OCI-LY1 (cell line): Measurements from ENCODE around the gene TGFBR3L.

ENCODE experiments used
- H2AFZ ChIP-seq: fragments of 200-600 bp; sonication (generic), shearing (Covaris generic); 2 replicates; pipeline ENCODE4 v1.6.0; 2014; ENCODE audit warnings: antibody characterized with exemption, mild to moderate bottlenecking, low read length
- H3F3A ChIP-seq: fragments of 200-600 bp; sonication (generic), shearing (Covaris generic); 2 replicates; pipeline ENCODE4 v1.6.0; 2014; ENCODE audit warnings: mild to moderate bottlenecking, antibody characterized with exemption, low read length, moderate library complexity; ENCODE audit not compliant: insufficient read depth
- H3K27ac ChIP-seq: fragments of 200-600 bp; sonication (generic); 2 replicates; pipeline ENCODE4 v1.5.1; 2014; ENCODE audit warnings: low read length, mixed run types, mild to moderate bottlenecking, low read depth; ENCODE audit not compliant: poor library complexity, severe bottlenecking
- H3K27me3 ChIP-seq: fragments of 200-600 bp; sonication (generic); 2 replicates; pipeline ENCODE4 v1.6.0; 2014; ENCODE audit warnings: antibody characterized with exemption, mild to moderate bottlenecking, low read length, moderate library complexity; ENCODE audit not compliant: insufficient read depth
- H3K36me3 ChIP-seq: fragments of 200-600 bp; sonication (generic); 2 replicates; pipeline ENCODE4 v1.6.1; 2014; ENCODE audit warnings: mild to moderate bottlenecking, antibody characterized with exemption, low read length, moderate library complexity, mixed read lengths; ENCODE audit not compliant: insufficient read depth
- H3K4me1 ChIP-seq: fragments of 200-600 bp; sonication (generic); 2 replicates; pipeline ENCODE4 v1.5.1; 2014; ENCODE audit warnings: mild to moderate bottlenecking, low read length, moderate library complexity; ENCODE audit not compliant: insufficient read depth, severe bottlenecking
- H3K4me2 ChIP-seq: fragments of 200-600 bp; sonication (generic), shearing (Covaris generic); 2 replicates; pipeline ENCODE4 v1.6.1; 2014; ENCODE audit warnings: low read length
- H3K4me3 ChIP-seq: fragments of 200-600 bp; sonication (generic); 2 replicates; pipeline ENCODE4 v1.5.1; 2014; ENCODE audit warnings: low read length, low read depth, mild to moderate bottlenecking, mixed read lengths; ENCODE audit not compliant: poor library complexity, severe bottlenecking
- H3K79me2 ChIP-seq: fragments of 200-600 bp; shearing (Covaris generic); 2 replicates; pipeline ENCODE4 v1.6.1; 2016; ENCODE audit warnings: mixed run types, low read length, mixed read lengths; ENCODE audit not compliant: insufficient read depth
- H3K9ac ChIP-seq: fragments of 200-600 bp; sonication (generic), shearing (Covaris generic); 2 replicates; pipeline ENCODE4 v1.6.1; 2014; ENCODE audit warnings: mild to moderate bottlenecking, low read length, mixed read lengths
- H3K9me2 ChIP-seq: fragments of 200-600 bp; sonication (generic), shearing (Covaris generic); 2 replicates; pipeline ENCODE4 v1.6.1; 2014; ENCODE audit warnings: low read depth, mild to moderate bottlenecking, low read length, mixed read lengths
- H3K9me3 ChIP-seq: fragments of 200-600 bp; shearing (Covaris generic); 2 replicates; pipeline ENCODE4 v1.6.1; 2014; ENCODE audit warnings: low read length, mixed read lengths
- H4K20me1 ChIP-seq: fragments of 200-600 bp; sonication (generic), shearing (Covaris generic); 2 replicates; pipeline ENCODE4 v1.6.0; 2016; ENCODE audit warnings: mild to moderate bottlenecking, low read length; ENCODE audit not compliant: insufficient read depth
- CTCF ChIP-seq: fragments of 200-600 bp; sonication (generic), shearing (Covaris generic); IDR thresholded peaks from 2 replicates; pipeline ENCODE4 v1.5.1; 2017; ENCODE audit warnings: mild to moderate bottlenecking, antibody characterized with exemption, low read length, moderate library complexity, mixed read lengths
- EZH2 ChIP-seq: fragments of 200-600 bp; sonication (generic), shearing (Covaris generic); IDR thresholded peaks from 2 replicates; pipeline ENCODE4 v1.8.0; 2017; ENCODE audit warnings: borderline replicate concordance, mixed run types, mild to moderate bottlenecking, antibody characterized with exemption, low read length, moderate library complexity, mixed read lengths

TGFBR3L gene

GRCh38 chr19:7900931-7901330 is 13.7 kb upstream of the TGFBR3L start:
- H2AFZ ChIP-seq, result no peak overlapping the region
- H3K36me3 ChIP-seq, result peaks cover 4% of the 10 kb centered on the region; the same call in 1 of the 2 replicates
- no peaks in the 10 kb centered on the region for H3K9me3 ChIP-seq
- H3K4me3 ChIP-seq, result no peak overlapping the region
- TF ChIP-seq EZH2 (no peak), CTCF (no peak)
- no peaks in the 10 kb centered on the region for H3K9me2 ChIP-seq
- H3K4me2 ChIP-seq, result no peak overlapping the region
- H3K9ac ChIP-seq, result no peak overlapping the region
- H4K20me1 ChIP-seq, result no peaks in the 10 kb centered on the region
- no peaks in the 10 kb centered on the region for H3F3A ChIP-seq
- H3K79me2 ChIP-seq, result peaks cover 9% of the 10 kb centered on the region
- no peak overlapping the region for H3K27ac ChIP-seq
- H3K27me3 ChIP-seq, result no peaks in the 10 kb centered on the region
- H3K4me1 ChIP-seq, result peaks cover 22% of the 10 kb centered on the region

DNA sequence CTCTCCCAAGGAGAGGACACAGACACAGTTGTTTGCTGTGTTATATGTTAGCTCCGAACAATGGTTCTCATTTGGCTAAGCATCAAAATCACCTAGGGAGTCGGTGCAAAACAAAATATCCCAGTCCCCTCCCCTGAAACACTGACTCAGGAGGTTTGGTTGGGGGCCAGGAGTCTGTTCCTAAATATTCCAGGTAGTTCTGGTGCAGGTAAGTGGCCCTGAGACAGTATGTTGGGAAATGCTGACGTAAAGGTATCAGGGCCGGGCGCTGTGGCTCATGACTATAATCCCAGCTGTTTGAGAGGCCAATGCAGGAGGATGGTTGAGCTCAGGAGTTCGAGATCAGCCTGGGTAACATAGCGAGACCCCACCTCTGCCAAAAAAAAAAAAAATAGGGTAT is 13.3 kb upstream of the TGFBR3L start:
- Histone ChIP-seq H3K79me2 (peaks cover 9% of the 10 kb centered on the region), H3K4me3 (no peak overlapping the region), H3K27ac (no peak overlapping the region), H2AFZ (no peak overlapping the region), H3K9me2 (no peaks in the 10 kb centered on the region), H3F3A (no peaks in the 10 kb centered on the region), H3K36me3 (peaks cover 8% of the 10 kb centered on the region; the same call in 1 of the 2 replicates), H3K9ac (no peak overlapping the region), H4K20me1 (no peaks in the 10 kb centered on the region), H3K4me1 (peaks cover 22% of the 10 kb centered on the region), H3K9me3 (no peaks in the 10 kb centered on the region), H3K4me2 (no peak overlapping the region), H3K27me3 (no peaks in the 10 kb centered on the region)
- TF ChIP-seq EZH2 (no peak), CTCF (no peak)

DNA sequence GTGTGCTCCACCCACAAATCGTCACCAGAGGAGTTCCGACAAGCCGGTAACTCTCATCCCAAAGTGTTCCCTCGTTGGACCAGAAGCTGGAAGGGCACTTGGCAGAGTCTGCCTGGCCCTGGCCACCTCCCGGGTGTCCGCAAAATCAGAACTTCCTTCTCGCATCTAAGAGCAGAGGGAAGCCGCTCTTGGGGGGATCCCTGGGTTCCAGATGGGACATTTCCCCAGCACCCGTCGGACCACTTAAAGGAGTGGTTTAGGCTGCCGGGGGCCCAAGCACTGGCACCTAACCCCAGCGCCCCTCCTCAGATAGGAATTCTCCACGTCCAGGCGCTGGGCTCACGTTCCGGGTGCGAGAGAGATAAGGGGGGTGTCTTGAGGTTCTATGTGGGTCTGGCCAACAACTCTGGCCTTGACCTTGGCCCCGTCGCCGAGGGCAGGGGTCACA is 11.8 kb upstream of the TGFBR3L start:
- H4K20me1 ChIP-seq, result no peaks in the 10 kb centered on the region
- H2AFZ ChIP-seq, result no peak overlapping the region
- H3F3A ChIP-seq, result no peaks in the 10 kb centered on the region
- H3K9me3 ChIP-seq, result no peaks in the 10 kb centered on the region
- peak overlapping the region; percentile 83 for H3K4me2 ChIP-seq
- peaks cover 8% of the 10 kb centered on the region; the same call in 1 of the 2 replicates for H3K36me3 ChIP-seq
- no peak for TF ChIP-seq EZH2
- TF ChIP-seq CTCF, result no peak
- H3K4me1 ChIP-seq, result peaks cover 22% of the 10 kb centered on the region
- H3K9me2 ChIP-seq, result no peaks in the 10 kb centered on the region
- peak overlapping the region; percentile 69 for H3K4me3 ChIP-seq
- no peak overlapping the region for H3K27ac ChIP-seq
- H3K79me2 ChIP-seq, result peaks cover 9% of the 10 kb centered on the region
- H3K9ac ChIP-seq, result peak overlapping the region; percentile 75
- no peaks in the 10 kb centered on the region for H3K27me3 ChIP-seq
